BE2C (cell line): ENCODE results near the gene NPM1.
"Not testable (repeated sequence)": the region's sequence is repeated elsewhere in the genome, so short reads cannot be mapped to it uniquely, and the experiment has no call there.

Experiments
- DNase-seq: peaks from one replicate; pipeline ENCODE4 v3.0.0-alpha.2; 2020
- H3K27me3 ChIP-seq: fragments of 250-450 bp; sonication (Bioruptor Pico); 2 replicates; pipeline ENCODE4 v1.5.1; 2020; ENCODE audit warnings: mild to moderate bottlenecking
- H3K36me3 ChIP-seq: fragments of 250-450 bp; sonication (Bioruptor Pico); 2 replicates; pipeline ENCODE4 v1.5.1; 2020; ENCODE audit warnings: mild to moderate bottlenecking
- H3K4me1 ChIP-seq: fragments of 250-450 bp; sonication (Bioruptor Pico); 2 replicates; pipeline ENCODE4 v1.5.1; 2020
- H3K4me3 ChIP-seq: 2 replicates; pipeline ENCODE4 v1.5.1; 2011; ENCODE audit warnings: low read depth, low read length
- H3K9me3 ChIP-seq: fragments of 250-450 bp; sonication (Bioruptor Pico); 2 replicates; pipeline ENCODE4 v1.5.1; 2020
- TF ChIP-seq, protein P1 (sequence below): IDR thresholded peaks from 2 replicates; pipeline ENCODE4 v1.5.1; 2012; ENCODE audit warnings: mild to moderate bottlenecking, low read depth, low read length

NPM1 gene

DNA sequence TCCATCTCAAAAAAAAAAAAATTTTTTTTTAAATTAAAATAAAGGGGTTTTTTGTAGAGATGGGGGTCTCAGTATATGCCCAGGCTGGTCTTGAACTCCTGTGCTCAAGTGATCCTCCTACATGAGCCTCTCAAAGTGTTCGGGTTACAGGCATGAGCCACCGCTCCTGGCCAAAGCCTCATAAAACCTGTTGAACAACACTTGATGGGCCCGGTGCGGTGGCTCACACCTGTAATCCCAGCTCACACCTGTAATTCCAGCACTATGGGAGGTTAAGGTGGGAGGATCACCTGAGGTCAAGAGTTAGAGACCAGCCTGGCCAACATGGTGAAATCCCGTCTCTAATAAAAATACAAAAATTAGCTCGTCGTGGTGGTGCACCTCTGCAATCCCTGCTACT, 7.7 kb upstream of the NPM1 start:
- TF ChIP-seq, protein P1, sequence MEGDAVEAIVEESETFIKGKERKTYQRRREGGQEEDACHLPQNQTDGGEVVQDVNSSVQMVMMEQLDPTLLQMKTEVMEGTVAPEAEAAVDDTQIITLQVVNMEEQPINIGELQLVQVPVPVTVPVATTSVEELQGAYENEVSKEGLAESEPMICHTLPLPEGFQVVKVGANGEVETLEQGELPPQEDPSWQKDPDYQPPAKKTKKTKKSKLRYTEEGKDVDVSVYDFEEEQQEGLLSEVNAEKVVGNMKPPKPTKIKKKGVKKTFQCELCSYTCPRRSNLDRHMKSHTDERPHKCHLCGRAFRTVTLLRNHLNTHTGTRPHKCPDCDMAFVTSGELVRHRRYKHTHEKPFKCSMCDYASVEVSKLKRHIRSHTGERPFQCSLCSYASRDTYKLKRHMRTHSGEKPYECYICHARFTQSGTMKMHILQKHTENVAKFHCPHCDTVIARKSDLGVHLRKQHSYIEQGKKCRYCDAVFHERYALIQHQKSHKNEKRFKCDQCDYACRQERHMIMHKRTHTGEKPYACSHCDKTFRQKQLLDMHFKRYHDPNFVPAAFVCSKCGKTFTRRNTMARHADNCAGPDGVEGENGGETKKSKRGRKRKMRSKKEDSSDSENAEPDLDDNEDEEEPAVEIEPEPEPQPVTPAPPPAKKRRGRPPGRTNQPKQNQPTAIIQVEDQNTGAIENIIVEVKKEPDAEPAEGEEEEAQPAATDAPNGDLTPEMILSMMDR: no peak
- H3K27me3 ChIP-seq: no peaks in the 10 kb centered on the region

DNA sequence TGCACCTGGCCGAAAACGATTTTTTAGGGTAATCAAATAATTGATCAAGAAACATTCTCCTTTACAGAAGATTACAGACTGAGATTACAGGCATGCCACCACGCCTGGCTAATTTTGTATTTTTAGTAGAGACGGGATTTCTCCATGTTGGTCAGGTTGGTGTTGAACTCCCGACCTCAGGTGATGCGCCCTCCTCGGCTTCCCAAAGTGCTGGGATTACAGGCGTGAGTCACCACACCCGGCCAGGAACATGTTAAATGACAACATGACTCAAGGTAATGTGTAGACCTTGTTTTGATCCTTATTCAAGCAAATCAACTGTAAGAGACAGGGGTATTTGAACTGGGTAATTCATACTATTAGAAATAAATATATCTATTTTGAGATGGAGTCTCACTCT, 3.2 kb upstream of the NPM1 start:
- DNase-seq, H3K9me3 ChIP-seq, H3K27me3 ChIP-seq, H3K4me3 ChIP-seq, H3K4me1 ChIP-seq: not testable (repeated sequence)
- peaks cover 17% of the 10 kb centered on the region for H3K36me3 ChIP-seq

More for the DNA sequence above, 7.7 kb upstream of the NPM1 start:
- H3K9me3 ChIP-seq: no peaks in the 10 kb centered on the region
- no peaks in the 10 kb centered on the region for H3K36me3 ChIP-seq
- no peaks in the 10 kb centered on the region for H3K4me1 ChIP-seq
- H3K4me3 ChIP-seq: no peak overlapping the region
- no peak for DNase-seq

DNA sequence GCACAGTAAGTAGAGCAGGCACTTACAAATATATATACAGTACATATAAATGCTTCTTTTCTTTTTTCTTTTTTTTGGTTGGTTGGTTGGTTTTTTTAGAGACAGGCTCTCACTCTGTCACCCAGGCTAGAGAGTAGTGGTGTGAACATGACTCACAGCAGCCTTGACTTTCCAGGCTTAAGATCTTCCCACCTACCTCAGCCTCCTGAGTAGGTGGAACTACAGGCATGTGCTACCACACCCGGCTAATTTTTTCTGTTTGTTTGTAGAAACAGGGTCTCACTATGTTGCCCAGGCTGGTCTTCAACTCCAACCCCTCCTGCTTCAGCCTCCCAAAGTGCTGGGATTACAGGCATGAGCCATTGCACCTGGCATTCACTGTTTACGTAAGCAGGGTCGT, 2.6 kb upstream of the NPM1 start:
- H3K4me1 ChIP-seq, H3K27me3 ChIP-seq, H3K9me3 ChIP-seq, H3K4me3 ChIP-seq, DNase-seq: not testable (repeated sequence)
- peaks cover 23% of the 10 kb centered on the region for H3K36me3 ChIP-seq

DNA sequence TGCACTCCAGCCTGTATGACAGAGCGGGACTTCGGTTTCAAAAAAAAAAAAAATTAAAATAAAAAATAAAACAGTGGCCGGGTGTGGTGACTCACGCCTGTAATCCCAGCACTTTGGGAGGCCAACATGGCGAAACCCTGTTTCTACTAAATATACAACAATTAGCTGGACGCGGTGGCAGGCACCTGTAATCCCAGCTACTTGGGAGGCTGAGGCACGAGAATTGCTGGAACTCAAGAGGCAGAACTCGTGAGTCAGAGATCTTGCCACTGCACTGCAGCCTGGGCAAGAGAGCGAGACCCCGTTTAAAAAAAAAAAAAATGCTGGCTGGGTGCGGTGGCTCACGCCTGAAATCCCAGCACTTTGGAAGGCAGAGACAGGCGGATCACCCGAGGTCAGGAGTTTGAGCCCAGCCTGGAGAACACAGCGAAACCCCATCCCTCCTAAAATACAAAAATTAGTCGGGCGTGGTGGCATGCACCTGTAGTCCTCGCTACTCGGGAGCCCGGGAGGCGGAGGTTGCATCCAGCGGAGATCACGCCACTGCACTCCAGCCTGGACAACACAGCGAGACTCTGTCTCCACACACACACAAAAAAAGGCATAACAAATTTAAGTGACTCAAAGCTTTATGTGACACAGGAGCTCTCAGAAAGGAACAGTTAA, 1.5 kb upstream of the NPM1 start:
- TF ChIP-seq, protein P1: no peak
- no peak overlapping the region for H3K4me3 ChIP-seq
- H3K27me3 ChIP-seq: no peaks in the 10 kb centered on the region
- DNase-seq: no peak
- peaks cover under 1% of the 10 kb centered on the region; the same call in 1 of the 2 replicates for H3K4me1 ChIP-seq
- H3K9me3 ChIP-seq: no peaks in the 10 kb centered on the region
- peaks cover 34% of the 10 kb centered on the region for H3K36me3 ChIP-seq

DNA sequence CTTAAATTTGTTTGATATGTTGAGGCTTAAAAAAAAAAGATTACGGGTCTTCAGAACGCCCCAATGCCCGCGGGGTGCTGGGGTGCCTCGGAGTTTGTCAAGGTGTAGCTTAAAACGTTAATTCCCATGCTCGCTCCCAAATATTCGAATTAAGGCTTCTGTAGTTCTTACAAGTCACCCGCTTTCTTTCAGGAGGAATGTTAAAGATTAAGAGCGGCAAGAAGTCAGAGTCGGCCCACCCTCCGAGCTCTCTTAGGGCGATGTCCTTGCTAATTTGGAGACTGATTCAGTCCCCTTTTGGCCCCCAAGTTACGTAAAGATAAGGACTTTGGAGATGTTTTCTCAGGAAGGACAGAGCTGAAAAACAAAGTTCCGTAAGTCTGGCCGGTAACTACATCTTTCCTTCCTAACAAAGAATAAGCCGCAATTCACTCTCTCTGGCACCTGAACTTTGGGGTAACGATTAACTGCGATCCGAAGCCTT, 746 bp upstream of the NPM1 start:
- peak overlapping the region; percentile 86 for H3K4me3 ChIP-seq
- H3K4me1 ChIP-seq: peaks cover 5% of the 10 kb centered on the region; the same call in 1 of the 2 replicates
- peaks cover 42% of the 10 kb centered on the region for H3K36me3 ChIP-seq
- no peak for DNase-seq
- no peaks in the 10 kb centered on the region for H3K9me3 ChIP-seq
- TF ChIP-seq, protein P1: no peak
- H3K27me3 ChIP-seq: no peaks in the 10 kb centered on the region

DNA sequence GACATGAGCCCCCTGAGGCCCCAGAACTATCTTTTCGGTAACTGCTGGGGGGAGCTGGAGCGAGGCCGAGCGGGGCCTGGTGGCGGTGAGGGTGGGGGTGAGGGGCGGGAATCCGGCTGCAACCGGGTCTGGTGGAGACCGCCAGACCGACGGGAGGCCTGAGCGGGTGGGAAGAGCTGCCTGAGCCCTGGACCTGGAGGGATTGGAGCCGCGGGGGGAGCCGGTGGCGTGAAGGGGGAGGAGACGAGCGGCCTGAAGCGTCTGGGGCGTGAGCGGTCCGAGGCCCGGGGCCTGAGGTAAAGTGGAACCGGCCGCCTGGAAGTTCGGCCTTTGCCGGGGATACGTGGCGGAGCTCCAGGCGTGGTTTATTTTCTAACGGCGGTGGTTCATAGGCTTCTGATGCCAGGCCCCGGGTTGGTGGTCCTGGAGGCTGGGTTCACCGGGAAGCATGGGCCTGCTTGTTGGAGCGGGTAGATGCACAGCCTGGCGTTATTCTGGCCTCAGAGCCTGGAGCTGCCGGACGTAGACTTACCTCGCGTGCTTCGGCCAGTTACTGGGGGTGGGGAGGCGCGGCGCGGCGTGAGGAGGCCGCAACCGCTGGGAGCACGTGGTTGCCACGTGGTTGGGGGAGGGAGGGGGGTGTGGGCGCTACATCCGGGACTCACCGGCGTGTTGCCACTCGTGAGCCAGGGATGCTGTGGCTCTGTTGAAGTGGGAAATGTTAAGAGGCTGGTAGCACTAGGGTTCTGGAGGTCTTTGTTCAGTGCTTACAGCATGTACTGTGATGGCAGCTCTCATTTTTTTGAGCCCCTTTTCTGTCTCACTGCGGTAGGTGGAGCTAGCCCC, 544 bp downstream of the NPM1 start:
- peak; percentile 91 for DNase-seq
- H3K9me3 ChIP-seq: no peaks in the 10 kb centered on the region
- H3K27me3 ChIP-seq: no peaks in the 10 kb centered on the region
- peaks cover 55% of the 10 kb centered on the region for H3K36me3 ChIP-seq
- peaks cover 5% of the 10 kb centered on the region; the same call in 1 of the 2 replicates for H3K4me1 ChIP-seq
- TF ChIP-seq, protein P1: no peak
- peak overlapping the region; percentile 95 for H3K4me3 ChIP-seq

DNA sequence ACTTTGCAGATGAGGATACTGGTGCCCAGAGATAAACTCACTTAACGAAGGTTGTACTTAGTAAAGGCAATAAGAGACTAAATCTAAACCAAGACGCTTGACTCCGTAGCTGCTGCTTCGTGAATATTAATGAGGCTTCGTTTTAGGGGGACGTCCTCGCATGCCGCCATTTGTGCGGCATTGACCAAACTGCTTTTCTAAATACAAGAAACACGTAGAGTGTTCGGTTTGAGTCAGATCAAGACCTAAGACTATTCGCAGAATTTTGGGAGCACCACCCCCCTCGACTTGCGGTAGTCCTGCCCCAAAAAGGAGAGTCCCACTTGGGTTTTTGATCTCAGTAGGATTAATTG, 1.1 kb downstream of the NPM1 start:
- Histone ChIP-seq H3K36me3 (peaks cover 61% of the 10 kb centered on the region), H3K4me3 (peak overlapping the region; percentile 95), H3K4me1 (peaks cover 5% of the 10 kb centered on the region; the same call in 1 of the 2 replicates), H3K9me3 (no peaks in the 10 kb centered on the region), H3K27me3 (no peaks in the 10 kb centered on the region)
- DNase-seq: no peak
- TF ChIP-seq, protein P1: no peak
